NT2/D1 (cell line): ENCODE results near the gene TNS2.

ENCODE experiments used
- DNase-seq: peaks from one replicate; pipeline ENCODE4 v3.0.0-alpha.2; 2011; ENCODE audit warnings: low read depth, low spot score
- H3K27me3 ChIP-seq: 2 replicates; pipeline ENCODE4 v1.6.0; 2011; ENCODE audit warnings: mild to moderate bottlenecking; ENCODE audit not compliant: insufficient read length, insufficient read depth
- H3K36me3 ChIP-seq: 2 replicates; pipeline ENCODE4 v1.6.1; 2011; ENCODE audit warnings: mild to moderate bottlenecking, low read length, mixed read lengths; ENCODE audit not compliant: insufficient read depth, insufficient read length
- H3K4me1 ChIP-seq: 2 replicates; pipeline ENCODE4 v1.5.1; 2011; ENCODE audit not compliant: insufficient read depth, insufficient read length
- H3K4me3 ChIP-seq: 2 replicates; pipeline ENCODE4 v1.5.1; 2011; ENCODE audit warnings: low read depth; ENCODE audit not compliant: insufficient read length
- H3K9ac ChIP-seq: 2 replicates; pipeline ENCODE4 v1.6.0; 2011; ENCODE audit warnings: low read depth; ENCODE audit not compliant: insufficient read length
- H3K9me3 ChIP-seq: 2 replicates; pipeline ENCODE4 v1.5.1; 2011; ENCODE audit warnings: mild to moderate bottlenecking, low read length; ENCODE audit not compliant: insufficient read depth
- SUZ12 ChIP-seq: IDR thresholded peaks from 2 replicates; pipeline ENCODE4 v1.6.1; 2011; ENCODE audit not compliant: insufficient read length, insufficient read depth; ENCODE audit errors: extremely low read depth
- YY1 ChIP-seq: IDR thresholded peaks from 2 replicates; pipeline ENCODE4 v1.6.1; 2011; ENCODE audit not compliant: insufficient read length, insufficient read depth
- ZNF274 ChIP-seq: IDR thresholded peaks from 2 replicates; pipeline ENCODE4 v1.6.1; 2011; ENCODE audit warnings: mild to moderate bottlenecking, low read depth, low read length

TNS2 gene

GRCh38 chr12:53049571-53050318 lies at the start of gene TNS2:
TSS of gene TNS2 (plus strand) at chr12:53050065. CDS start at chr12:53050186, 121 bp downstream.
- Histone ChIP-seq H3K4me1 (peaks cover 53% of the 10 kb centered on the region), H3K9me3 (no peaks in the 10 kb centered on the region), H3K9ac (peak within 1 kb of the TSS; percentile 67), H3K4me3 (no peak within 1 kb of the TSS), H3K36me3 (peaks cover 8% of the 10 kb centered on the region), H3K27me3 (no peaks in the 10 kb centered on the region)
- DNase-seq, result no peak
- TF ChIP-seq SUZ12 (no peak), YY1 (no peak), ZNF274 (no peak)

GRCh38 chr12:53004178-53004577 lies 45.7 kb upstream of the TNS2 start:
- Histone ChIP-seq H3K27me3 (no peaks in the 10 kb centered on the region), H3K4me3 (peak overlapping the region; percentile 99)
- DNase-seq, result peak; percentile 60

GRCh38 chr12:53004582-53004981 lies 45.3 kb upstream of the TNS2 start:
- peak overlapping the region; percentile 25 for H3K9ac ChIP-seq
- H3K27me3 ChIP-seq, result no peaks in the 10 kb centered on the region
- peaks cover 26% of the 10 kb centered on the region for H3K36me3 ChIP-seq
- peak overlapping the region; percentile 99 for H3K4me3 ChIP-seq
- DNase-seq, result peak; percentile 46
- H3K4me1 ChIP-seq, result no peaks in the 10 kb centered on the region
- no peaks in the 10 kb centered on the region for H3K9me3 ChIP-seq
- TF ChIP-seq SUZ12 (no peak), YY1 (no peak), ZNF274 (no peak)

More at GRCh38 chr12:53004178-53004577, 45.7 kb upstream of the TNS2 start:
- TF ChIP-seq YY1 (peak; percentile 21), ZNF274 (no peak)
- H3K4me1 ChIP-seq, result no peaks in the 10 kb centered on the region
- H3K9ac ChIP-seq, result peak overlapping the region; percentile 7
- peaks cover 22% of the 10 kb centered on the region for H3K36me3 ChIP-seq
- H3K9me3 ChIP-seq, result no peaks in the 10 kb centered on the region

- Histone ChIP-seq H3K4me1 (peaks cover 5% of the 10 kb centered on the region), H3K4me3 (peak overlapping the region; percentile 99), H3K9ac (peak overlapping the region; percentile 94), H3K27me3 (no peaks in the 10 kb centered on the region), H3K9me3 (no peaks in the 10 kb centered on the region), H3K36me3 (peaks cover 34% of the 10 kb centered on the region)
- no peak for TF ChIP-seq SUZ12
- TF ChIP-seq YY1, result no peak
- TF ChIP-seq ZNF274, result no peak
- DNase-seq, result no peak
These were observed 44.5 kb upstream of the TNS2 start for GRCh38 chr12:53005215-53005985.

- TF ChIP-seq ZNF274, result no peak
- no peak for TF ChIP-seq SUZ12
- TF ChIP-seq YY1, result peak; percentile 81
- Histone ChIP-seq H3K27me3 (no peaks in the 10 kb centered on the region), H3K4me3 (peak within 1 kb of the TSS; percentile 99), H3K36me3 (peaks cover 41% of the 10 kb centered on the region), H3K9me3 (no peaks in the 10 kb centered on the region), H3K9ac (peak within 1 kb of the TSS; percentile 100), H3K4me1 (peaks cover 6% of the 10 kb centered on the region)
- peak; percentile 100 for DNase-seq
These were observed 43.7 kb upstream of the TNS2 start, which contains the start of gene EIF4B for GRCh38 chr12:53005986-53006809. TSS of gene EIF4B (plus strand) at chr12:53006456. CDS start at chr12:53006484, 28 bp downstream.

GRCh38 chr12:53006810-53007309 lies 43.0 kb upstream of the TNS2 start:
- H3K4me1 ChIP-seq, result peaks cover 6% of the 10 kb centered on the region
- H3K4me3 ChIP-seq, result peak overlapping the region; percentile 99
- peak; percentile 69 for DNase-seq
- peaks cover 42% of the 10 kb centered on the region for H3K36me3 ChIP-seq
- H3K9ac ChIP-seq, result peak overlapping the region; percentile 100
- no peaks in the 10 kb centered on the region for H3K9me3 ChIP-seq
- no peak for TF ChIP-seq YY1
- no peak for TF ChIP-seq ZNF274
- no peak for TF ChIP-seq SUZ12
- no peaks in the 10 kb centered on the region for H3K27me3 ChIP-seq
